Tibial artery (tissue), 4 donors: ENCODE measurements around the gene CCDC27.
"Not testable (repeated sequence)": the region's sequence is repeated elsewhere in the genome, so short reads cannot be mapped to it uniquely, and the experiment has no call there.

Experiments used
- DNase-seq, 2 donors: peaks; one replicate each; pipeline ENCODE4 v3.0.0-alpha.2; 2019
- H3K27ac ChIP-seq, 2 donors: fragments of 200-600 bp; sonication (generic) in 1 of 2; 1 replicate in 1 of 2; 2 replicates in 1 of 2; pipeline ENCODE4 v1.5.1; 2018 to 2019; ENCODE audit warnings: mild to moderate bottlenecking in 1 of 2
- H3K27me3 ChIP-seq, 2 donors: fragments of 200-600 bp; sonication (generic) in 1 of 2; one replicate each; pipeline versions ENCODE4 v1.5.1 to v1.6.0; 2016 to 2019
- H3K36me3 ChIP-seq, 3 donors: fragments of 200-600 bp; sonication (generic) in 2 of 3; one replicate each; pipeline ENCODE4 v1.5.1; 2016 to 2019; ENCODE audit warnings: mild to moderate bottlenecking in 2 of 3
- H3K4me1 ChIP-seq, 4 donors: fragments of 200-600 bp; sonication (generic) in 2 of 4; 1 replicate in 3 of 4; 2 replicates in 1 of 4; pipeline ENCODE4 v1.5.1; 2016 to 2019
- H3K4me3 ChIP-seq, 2 donors: fragments of 200-600 bp; sonication (generic) in 1 of 2; 1 replicate in 1 of 2; 2 replicates in 1 of 2; pipeline ENCODE4 v1.5.1; 2018 to 2019; ENCODE audit warnings: mild to moderate bottlenecking in 2 of 2
- H3K9me3 ChIP-seq, 3 donors: fragments of 200-600 bp; sonication (generic) in 1 of 3; one replicate each; pipeline ENCODE4 v1.5.1; 2016 to 2019
- intact Hi-C: fragments of 100-400 bp; cut with DNase I; formaldehyde crosslinking; loops from one replicate; pipeline ENCODE4 v1.15.0; 2023; ENCODE audit warnings: low total_unique reads
- TF ChIP-seq, protein P1 (sequence below), 2 experiments: fragments of 200-600 bp in 1 of 2; fragments of 450-650 bp in 1 of 2; IDR thresholded peaks; one replicate each; pipeline ENCODE4 v1.5.1; 2017 to 2019; ENCODE audit warnings: antibody characterized with exemption in 2 of 2, mild to moderate bottlenecking in 1 of 2, moderate library complexity in 1 of 2

The CCDC27 gene

DNA sequence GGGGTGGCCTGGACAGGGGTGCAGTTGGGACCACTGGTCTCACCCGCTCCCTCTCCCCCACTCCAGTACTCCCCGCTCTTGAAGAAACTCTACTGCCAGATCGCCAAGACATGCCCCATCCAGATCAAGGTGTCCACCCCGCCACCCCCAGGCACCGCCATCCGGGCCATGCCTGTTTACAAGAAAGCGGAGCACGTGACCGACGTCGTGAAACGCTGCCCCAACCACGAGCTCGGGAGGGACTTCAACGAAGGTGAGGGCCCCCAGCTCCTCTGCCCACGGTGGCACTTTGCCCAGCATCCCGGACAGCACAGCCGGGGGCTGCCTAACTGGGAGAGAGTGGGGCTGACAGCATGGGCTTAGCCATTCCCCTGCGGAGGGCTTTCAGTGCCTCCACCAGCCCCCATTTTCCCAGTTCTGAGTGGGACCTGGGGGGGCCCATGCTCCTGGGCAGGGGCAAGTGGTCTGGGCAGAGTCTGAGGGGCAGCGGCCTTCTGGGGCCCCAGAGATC lies 30.2 kb upstream of the CCDC27 start:
- TF ChIP-seq, protein P1, sequence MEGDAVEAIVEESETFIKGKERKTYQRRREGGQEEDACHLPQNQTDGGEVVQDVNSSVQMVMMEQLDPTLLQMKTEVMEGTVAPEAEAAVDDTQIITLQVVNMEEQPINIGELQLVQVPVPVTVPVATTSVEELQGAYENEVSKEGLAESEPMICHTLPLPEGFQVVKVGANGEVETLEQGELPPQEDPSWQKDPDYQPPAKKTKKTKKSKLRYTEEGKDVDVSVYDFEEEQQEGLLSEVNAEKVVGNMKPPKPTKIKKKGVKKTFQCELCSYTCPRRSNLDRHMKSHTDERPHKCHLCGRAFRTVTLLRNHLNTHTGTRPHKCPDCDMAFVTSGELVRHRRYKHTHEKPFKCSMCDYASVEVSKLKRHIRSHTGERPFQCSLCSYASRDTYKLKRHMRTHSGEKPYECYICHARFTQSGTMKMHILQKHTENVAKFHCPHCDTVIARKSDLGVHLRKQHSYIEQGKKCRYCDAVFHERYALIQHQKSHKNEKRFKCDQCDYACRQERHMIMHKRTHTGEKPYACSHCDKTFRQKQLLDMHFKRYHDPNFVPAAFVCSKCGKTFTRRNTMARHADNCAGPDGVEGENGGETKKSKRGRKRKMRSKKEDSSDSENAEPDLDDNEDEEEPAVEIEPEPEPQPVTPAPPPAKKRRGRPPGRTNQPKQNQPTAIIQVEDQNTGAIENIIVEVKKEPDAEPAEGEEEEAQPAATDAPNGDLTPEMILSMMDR (IDR thresholded peaks at IDR 0.05) = no peak
- intact Hi-C loops = loop anchor here (10.0 kb wide), 1 partner anchor 267 kb away; the partner anchor contains the start of gene ARHGEF16

DNA sequence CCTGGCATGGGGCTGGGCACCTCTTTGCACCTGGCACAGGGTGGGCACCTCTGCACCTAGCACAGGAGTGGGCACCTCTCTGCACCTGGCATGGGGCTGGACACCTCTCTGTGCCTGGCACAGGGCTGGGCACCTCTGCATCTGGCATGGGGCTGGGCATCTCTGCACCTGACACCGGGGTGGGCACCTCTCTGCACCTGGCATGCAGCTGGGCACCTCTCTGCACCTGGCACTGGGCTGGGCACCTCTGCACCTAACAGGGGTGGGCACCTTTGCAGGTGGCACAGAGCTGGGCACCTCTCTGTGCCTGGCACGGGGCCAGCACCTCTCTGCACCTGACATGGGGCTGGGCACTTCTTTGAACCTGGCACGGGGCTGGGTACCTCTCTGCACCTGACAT lies 29.4 kb upstream of the CCDC27 start:
- Histone ChIP-seq H3K27me3 (peaks cover 0 to 44% of the 10 kb centered on the region in 2 donors), H3K9me3 (no peaks in the 10 kb centered on the region), H3K27ac (no peak overlapping the region), H3K4me1 (no peaks in the 10 kb centered on the region), H3K36me3 (no peaks in the 10 kb centered on the region), H3K4me3 (no peak overlapping the region)
- DNase-seq = no peak
- TF ChIP-seq, protein P1 (IDR thresholded peaks at IDR 0.05) = no peak
- intact Hi-C loops = loop anchor here (10.0 kb wide), 1 partner anchor 268 kb away; the partner anchor contains the start of gene ARHGEF16

More for the DNA sequence above, 30.2 kb upstream of the CCDC27 start:
- Histone ChIP-seq H3K36me3 (no peaks in the 10 kb centered on the region), H3K9me3 (no peaks in the 10 kb centered on the region), H3K27me3 (peaks cover 0 to 44% of the 10 kb centered on the region in 2 donors), H3K4me3 (no peak overlapping the region), H3K4me1 (no peaks in the 10 kb centered on the region), H3K27ac (no peak overlapping the region)
- DNase-seq = no peak

DNA sequence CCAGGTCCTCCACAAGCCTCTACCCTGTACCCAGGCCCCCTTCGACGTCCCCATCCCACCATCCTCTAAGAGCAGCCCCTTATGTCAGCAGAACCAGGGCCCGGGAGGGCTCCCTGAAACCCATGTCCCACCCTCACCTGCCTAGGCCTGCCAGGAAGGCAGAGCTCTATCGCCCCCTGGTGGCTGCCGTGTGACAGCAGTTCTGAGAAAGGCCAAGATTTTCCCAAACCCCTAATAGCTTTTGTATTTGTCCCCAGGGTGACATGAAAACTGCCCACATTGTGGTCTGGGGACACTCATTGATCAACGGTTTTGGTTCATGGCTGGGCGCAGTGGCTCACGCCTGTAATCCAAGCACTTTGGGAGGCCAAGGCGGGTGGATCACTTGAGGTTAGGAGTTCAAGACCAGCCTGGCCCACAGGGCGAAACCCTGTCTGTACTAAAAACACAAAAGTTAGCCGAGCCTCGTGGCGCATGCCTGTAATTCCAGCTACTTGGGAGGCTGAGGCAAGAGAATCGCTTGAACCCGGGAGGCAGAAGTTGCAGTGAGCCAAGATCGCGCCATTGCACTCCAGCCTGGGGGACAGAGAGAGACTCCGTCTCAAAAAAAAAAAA lies 27.7 kb upstream of the CCDC27 start:
- TF ChIP-seq, protein P1 (IDR thresholded peaks at IDR 0.05) = peak; percentile 76 to 97

DNA sequence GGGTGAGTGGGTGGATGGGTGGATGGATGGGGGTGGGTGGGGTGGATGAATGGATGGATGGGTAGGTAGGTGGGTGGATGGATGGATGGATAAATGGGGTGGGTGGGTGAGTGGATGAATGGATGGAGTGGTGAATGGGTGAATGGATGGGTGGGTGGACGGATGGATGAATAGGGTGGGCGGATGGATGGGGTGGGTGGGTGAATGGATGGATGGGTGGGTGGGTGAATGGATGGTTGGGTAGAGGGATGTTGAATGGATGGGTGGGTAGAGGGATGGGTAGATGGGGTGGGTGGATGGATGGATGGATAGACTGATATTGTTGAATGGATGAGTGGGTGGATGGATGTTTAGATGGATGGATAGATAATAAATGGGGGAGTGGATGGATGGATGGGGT lies 26.9 kb upstream of the CCDC27 start:
- Histone ChIP-seq H3K27ac (no peak overlapping the region), H3K36me3 (no peaks in the 10 kb centered on the region), H3K9me3 (no peaks in the 10 kb centered on the region), H3K4me3 (no peak overlapping the region), H3K4me1 (no peaks in the 10 kb centered on the region), H3K27me3 (peaks cover 0 to 55% of the 10 kb centered on the region in 2 donors)
- TF ChIP-seq, protein P1 (IDR thresholded peaks at IDR 0.05) = no peak
- no peak for DNase-seq
- intact Hi-C loops = loop anchor here (10.0 kb wide), 1 partner anchor 271 kb away; the partner anchor contains the start of gene ARHGEF16

More for the DNA sequence above, 27.7 kb upstream of the CCDC27 start:
- H3K9me3 ChIP-seq, H3K27ac ChIP-seq, DNase-seq, H3K36me3 ChIP-seq, H3K4me1 ChIP-seq, H3K4me3 ChIP-seq: not testable (repeated sequence)
- intact Hi-C loops = loop anchor here (10.0 kb wide), 1 partner anchor 270 kb away; the partner anchor contains the start of gene ARHGEF16
- peaks cover 0 to 46% of the 10 kb centered on the region in 2 donors for H3K27me3 ChIP-seq

DNA sequence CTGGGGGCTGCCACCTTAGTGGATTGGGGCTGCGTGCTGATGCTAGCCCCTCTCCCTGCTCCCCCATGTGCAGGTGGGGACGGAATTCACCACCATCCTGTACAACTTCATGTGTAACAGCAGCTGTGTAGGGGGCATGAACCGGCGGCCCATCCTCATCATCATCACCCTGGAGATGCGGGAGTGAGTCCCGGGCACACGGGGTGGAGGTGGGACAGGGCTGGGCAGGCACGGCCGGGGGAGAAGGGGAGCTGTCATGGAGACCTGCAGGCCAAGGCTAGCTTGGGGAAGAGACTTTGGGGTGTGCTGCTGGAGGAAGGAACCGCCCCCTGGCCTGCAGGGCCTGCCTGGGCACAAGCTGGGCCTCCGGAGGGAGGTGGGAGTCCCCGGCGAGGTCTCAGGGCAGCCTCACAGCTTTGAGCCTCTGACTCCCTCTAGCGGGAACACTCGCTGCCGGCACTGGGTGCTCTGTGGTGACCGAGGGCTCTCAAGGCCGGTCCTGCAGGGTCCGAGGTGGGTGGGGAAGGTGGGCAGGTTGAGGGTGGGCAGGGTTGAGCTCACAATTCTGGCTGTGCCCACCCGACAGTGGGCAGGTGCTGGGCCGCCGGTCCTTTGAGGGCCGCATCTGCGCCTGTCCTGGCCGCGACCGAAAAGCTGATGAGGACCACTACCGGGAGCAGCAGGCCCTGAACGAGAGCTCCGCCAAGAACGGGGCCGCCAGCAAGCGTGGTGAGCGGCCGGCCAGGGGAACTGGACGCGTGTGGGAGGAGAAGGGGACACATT lies 25.0 kb upstream of the CCDC27 start:
- DNase-seq = no peak
- Histone ChIP-seq H3K4me1 (peaks cover 0 to 5% (median 2%) of the 10 kb centered on the region in 4 donors), H3K9me3 (no peaks in the 10 kb centered on the region), H3K36me3 (no peaks in the 10 kb centered on the region), H3K27me3 (peaks cover 0 to 71% of the 10 kb centered on the region in 2 donors), H3K4me3 (no peak overlapping the region), H3K27ac (no peak overlapping the region)
- intact Hi-C loops = loop anchor here (10.0 kb wide), 1 partner anchor 272 kb away; the partner anchor contains the start of gene ARHGEF16
- TF ChIP-seq, protein P1 (IDR thresholded peaks at IDR 0.05) = no peak
